GM19351 (cell line): ENCODE measurements around the gene DENND4B.
"Not testable (repeated sequence)": the region's sequence is repeated elsewhere in the genome, so short reads cannot be mapped to it uniquely, and the experiment has no call there.

Source experiments
- ATAC-seq: cut with Tn5 transposase; IDR thresholded peaks from one replicate; pipeline ENCODE4 v1.9.1; 2021; ENCODE audit warnings: mild to moderate bottlenecking, moderate library complexity; ENCODE audit not compliant: unreplicated experiment

DENND4B gene

DNA sequence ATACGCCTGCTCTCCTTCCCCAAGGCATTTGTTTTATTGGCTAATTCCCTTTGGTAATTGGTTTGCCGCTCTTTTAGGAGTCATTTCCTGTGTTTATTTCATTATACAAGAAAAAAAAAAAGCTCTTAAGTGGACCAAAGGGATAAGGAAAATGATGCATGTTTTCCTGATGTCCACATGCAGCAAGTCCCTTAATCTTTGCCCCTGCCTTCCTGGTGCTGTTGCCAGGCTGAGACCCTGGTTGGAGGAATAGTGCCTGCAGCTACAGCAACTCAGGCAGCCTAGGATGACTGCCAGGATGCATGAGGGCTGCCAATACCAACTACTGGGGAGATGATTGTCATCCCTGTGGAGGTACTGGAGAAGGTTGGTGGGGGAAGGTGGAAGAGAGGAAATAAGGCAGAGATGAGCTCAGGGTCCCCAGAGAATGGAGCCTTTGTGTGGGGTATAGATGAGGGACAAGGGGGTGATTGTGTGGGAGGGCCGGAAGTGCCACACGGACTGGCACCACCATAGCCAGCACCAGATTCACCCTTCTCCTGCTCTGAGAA, 17.7 kb downstream of the DENND4B start:
- no peak for ATAC-seq

GRCh38 chr1:153928245-153928644, 18.3 kb downstream of the DENND4B start:
- ATAC-seq = no peak

DNA sequence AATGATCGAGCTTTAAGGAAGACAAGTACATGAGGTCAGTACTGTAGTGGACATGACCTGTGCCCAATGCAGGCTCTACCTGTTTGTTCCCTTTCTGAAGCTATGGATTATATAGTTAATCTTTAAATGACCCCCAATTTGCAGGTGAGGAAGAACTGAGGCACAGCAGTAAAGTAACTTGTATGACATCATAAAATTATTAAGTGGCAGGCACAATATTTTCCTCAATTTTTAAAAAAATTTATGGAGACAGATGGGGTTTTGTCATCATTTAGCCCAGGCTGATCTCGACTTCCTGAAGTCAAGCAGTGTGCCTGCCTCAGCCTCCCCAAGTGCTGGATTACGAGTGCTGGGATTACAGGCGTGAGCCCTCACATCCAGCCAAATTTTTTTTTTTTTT, 20.1 kb downstream of the DENND4B start:
- no peak for ATAC-seq

DNA sequence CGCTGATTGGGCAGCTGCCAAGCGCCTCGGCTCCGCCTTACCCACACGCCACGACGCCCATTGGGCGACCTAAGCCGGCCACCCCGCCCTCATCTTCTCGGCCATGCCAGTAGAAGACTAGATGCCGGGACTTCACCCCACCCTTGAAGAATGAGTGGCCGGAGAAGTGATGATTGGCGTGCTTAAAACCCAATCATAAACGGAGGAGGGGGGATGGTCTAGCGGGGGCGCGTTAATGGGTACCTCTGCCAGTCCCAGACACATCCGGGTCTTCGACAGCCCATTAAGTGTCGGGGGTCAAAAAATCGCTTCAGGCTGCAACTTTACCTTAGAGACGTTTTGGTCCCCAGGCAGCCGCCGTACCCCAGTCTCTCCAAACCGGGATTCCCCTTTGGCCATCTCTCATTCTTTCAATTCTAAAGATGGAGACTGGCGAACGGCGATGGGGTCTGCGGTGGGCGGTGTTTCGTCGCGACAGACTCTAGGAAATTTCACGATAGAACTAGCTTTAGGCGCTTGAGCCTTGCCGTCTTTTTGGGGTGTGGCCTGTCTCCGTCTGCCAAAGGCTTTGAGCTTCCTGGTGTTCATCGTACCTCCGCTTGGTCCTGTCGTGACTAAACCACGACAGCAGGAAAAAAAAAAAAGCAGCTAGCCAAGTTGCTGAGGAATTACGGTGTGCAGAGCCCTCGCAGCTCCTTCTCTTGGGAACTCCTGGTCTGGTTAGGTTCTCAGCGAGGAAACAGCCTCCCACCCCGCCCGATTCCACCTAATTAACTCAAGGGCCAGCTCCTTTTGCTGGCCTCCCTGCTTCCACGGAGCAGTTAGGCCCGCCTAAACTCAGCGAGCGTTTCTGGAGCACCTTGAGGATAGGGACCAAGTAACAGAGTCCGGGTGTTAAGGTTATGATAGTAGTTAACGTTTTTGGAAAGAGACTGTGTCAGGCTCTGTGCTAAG, 23.3 kb downstream of the DENND4B start, which contains the start of gene GATAD2B:
Gene GATAD2B, minus strand, starts transcription at position 1 of the 954 bp plus-strand sequence. CDS start 94,625 bp downstream, outside the sequence.
- peak; percentile 91 for ATAC-seq

GRCh38 chr1:153922076-153922971, 24.2 kb downstream of the DENND4B start:
- ATAC-seq = peak; percentile 16

DNA sequence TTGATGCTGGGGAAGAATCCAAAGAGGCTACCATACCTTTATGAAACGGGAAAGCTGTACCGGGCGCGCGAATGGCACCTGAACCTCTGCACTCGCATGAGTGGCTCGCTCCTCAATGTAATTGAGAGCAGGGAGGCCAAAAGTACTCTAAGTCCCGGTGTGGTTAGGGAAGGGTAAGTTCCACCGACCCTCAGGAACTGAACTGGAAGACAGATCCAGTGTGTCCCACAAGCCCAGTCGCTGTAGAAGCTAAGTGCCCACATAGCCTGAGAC, 24.8 kb downstream of the DENND4B start:
- no peak for ATAC-seq

- ATAC-seq = no peak
Observed at GRCh38 chr1:153921080-153921802, 25.3 kb downstream of the DENND4B start.

DNA sequence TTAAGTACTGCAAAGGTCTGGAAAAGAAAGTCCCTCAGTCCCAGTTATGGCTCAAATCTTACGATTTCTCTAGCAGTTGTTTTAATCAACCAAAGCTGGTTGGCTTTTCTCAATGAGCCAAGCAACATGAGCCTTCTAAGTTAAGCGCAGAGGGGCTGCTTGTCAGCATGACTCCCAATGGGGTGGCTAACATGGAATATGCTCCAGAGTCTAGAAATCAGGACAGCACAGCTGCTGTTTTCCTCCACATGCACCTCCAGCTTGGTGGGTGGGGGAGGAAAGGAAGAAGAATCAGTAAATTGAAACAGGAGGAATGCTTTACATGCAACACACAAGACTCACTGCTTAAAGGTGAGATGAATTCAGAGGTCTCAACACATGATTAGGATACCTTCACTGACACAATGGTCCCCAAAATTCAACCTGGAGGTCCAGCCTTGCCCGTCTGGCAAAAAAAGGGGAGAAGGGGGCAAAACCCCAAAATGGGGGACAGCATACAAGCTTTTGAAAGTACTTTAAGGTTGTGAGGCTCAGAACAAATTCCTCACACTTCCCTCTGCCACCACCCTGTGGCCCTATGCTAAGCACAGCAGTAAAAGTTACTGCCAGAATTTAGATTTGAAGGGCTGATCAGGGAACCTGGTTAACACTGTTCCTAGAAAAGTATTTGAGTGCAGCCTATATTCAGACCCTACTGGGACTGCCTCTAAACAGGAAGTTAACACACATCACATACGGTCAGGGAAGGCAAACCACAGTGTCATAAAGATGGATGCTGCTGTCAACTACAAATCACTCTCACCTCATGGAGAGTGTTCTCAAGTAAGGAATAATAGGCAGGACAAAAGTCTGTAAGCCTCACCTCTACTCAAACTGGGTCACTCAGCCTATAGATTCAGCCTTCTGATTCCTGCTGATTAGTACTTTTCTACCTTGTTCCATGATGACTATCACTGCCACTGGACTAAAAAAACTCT, 26.4 kb downstream of the DENND4B start:
- no peak for ATAC-seq

- ATAC-seq = no peak
Observed at GRCh38 chr1:153916297-153916696, 30.2 kb downstream of the DENND4B start.

DNA sequence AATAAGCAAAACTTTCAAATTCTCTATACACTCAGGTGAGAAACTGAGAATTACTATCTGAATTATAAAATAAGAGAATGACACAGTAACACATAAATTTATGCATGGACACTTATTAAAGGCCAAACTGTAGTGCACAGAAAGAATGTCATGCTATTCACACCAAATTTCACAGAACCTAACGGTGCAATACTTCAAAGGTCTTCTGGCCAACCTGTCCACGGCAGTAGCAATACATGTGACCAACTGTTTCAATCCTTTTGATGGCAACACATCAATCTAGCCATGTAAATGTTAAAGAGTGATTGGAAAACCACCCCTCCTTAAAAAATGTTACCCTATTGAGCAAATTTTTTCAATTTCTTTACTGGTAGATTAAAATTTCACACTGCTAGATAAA, 34.2 kb downstream of the DENND4B start:
- ATAC-seq = no peak

- not testable (repeated sequence) for ATAC-seq
Observed at GRCh38 chr1:153910560-153910959, 36.0 kb downstream of the DENND4B start.

DNA sequence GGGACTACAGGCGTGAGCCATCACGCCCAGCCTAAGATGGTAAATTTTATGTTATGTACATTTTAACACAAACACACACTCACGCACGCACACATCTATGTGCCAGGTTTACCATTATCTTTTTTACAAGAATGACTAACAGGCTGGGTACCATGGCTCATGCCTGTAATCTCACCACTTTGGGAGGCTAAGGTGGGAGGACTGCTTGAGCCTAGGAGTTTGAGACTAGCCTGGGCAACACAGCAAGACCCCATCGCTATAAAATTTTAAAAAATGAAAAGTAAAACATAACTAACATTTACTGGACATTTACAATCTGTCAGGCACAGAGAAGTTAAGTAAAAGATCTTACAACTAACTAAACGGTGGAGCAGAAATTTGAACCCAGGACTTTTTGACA, 38.4 kb downstream of the DENND4B start:
- no peak for ATAC-seq

GRCh38 chr1:153907134-153907533, 39.4 kb downstream of the DENND4B start:
- no peak for ATAC-seq

DNA sequence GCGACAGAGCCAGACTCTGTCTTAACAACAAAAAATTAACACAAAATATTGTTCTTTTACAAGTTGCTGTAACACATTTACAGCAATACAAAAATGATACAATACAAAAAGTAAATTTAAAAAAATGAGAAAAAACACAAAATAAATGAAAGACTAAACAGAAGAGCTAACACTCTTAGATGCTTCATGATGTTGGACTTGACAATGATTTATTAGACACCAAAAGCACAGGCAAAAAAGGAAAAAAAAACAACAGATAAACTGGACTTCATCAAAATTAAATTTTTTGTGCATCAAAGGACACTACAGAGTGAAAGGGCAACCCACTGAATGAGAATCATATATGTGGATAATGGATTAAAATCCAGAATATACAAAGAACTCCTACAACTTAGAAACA, 40.1 kb downstream of the DENND4B start:
- no peak for ATAC-seq

- not testable (repeated sequence) for ATAC-seq
Observed at GRCh38 chr1:153905908-153906307, 40.6 kb downstream of the DENND4B start.

DNA sequence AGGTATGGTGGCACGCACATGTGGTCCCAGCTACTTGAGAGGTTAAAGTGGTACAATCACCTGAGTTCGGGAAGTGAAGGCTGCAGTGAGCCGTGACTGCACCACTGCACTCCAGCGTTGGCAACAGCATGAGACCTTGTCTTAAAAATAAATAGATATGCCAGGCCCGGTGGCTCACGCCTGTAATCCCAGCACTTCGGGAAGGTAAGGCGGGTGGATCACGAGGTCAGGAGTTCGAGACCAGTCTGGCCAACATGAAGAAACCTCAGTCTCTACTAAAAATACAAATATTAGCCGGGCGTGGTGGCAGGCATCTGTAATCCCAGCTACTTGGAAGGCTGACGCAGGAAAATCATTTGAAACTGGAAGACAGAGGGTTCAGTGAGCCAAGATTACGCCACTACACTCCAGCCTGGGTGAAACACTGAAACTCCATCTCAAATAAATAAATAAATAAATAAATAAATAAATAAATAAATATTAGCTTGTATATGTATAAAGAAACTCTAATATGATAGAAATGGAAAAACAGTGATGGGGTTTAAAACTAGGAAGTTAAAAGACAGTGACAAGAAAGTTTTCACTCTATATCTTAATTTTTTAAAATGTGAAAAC, 42.6 kb downstream of the DENND4B start:
- ATAC-seq = no peak

DNA sequence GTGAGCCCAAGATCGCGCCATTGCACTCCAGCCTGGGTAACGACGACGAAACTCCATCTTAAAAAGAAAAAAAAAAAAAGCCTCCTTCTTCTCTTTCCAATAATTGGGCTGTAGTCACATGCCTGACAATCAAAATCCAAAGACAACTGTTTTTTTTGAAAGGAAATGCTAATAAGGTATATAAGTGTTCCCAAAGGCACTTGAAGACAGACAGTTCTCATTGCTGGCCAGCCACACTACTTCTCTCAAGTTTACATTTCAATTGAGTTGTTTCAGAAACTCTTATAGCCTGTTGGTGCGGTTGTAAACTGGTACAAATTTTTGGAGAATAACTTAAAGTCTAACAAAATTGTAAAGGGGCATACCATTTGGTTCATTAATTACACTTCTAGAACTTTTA, 47.0 kb downstream of the DENND4B start:
- ATAC-seq = no peak

DNA sequence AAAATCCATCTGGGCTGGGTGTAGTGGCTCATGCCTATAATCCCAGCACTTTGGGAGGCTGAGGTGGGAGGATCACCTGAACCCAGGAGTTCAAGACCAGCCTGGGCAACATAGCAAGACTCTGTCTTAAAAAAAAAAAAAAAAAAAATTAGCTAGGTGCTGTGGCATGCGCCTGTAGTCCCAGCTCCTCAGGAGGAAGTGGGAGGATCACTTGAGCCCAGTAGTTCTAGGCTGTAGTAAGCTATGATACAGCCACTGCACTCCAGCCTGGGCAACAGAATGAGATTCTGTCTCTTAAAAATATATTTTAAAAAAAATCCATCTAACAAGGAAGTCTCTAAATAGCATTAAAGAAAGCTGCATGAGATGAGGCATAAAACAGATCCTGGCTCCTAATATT, 50.7 kb downstream of the DENND4B start:
- not testable (repeated sequence) for ATAC-seq

DNA sequence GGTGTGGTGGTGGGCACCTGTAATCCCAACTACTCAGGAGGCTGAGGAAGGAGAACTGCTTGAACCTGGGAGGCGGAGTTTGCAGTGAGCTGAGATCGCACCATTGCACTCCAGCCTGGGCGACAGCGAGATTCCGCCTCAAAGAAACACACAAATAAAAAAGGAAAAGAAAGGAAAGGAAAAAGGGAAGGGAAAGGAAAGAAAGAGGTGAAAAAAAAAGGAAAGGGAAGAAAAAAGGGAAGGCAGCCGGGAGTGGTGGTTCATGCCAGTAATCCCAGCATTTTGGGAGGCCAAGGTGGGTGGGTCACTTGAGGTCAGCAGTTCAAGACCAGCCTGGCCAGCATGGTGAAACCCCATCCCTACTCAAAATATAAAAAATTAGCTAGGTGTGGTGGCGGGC, 55.5 kb downstream of the DENND4B start:
- ATAC-seq = not testable (repeated sequence)
